ENCODE measurements around the gene ANKRD13B.
A peak's percentile ranks its signal among the peaks of the same experiment; 100 is the strongest.

GRCh38 chr17:29617481-29618271 lies 24.7 kb downstream of the ANKRD13B start:
- TF ChIP-seq FOXK1 (CRISPR knock-in tag; IDR thresholded peaks at IDR 0.05) (no peak), ELF4 (CRISPR knock-in tag; IDR thresholded peaks at IDR 0.05; ENCODE audit: low read depth) (no peak), CREM (CRISPR knock-in tag; IDR thresholded peaks at IDR 0.05) (no peak), GABPB1 (CRISPR knock-in tag; IDR thresholded peaks at IDR 0.05) (0 out of 2 replicates have a peak, but pooled peaks have one; percentile 23), TCF7 (CRISPR knock-in tag; IDR thresholded peaks at IDR 0.05; ENCODE audit: low read depth) (no peak), USF1 (CRISPR knock-in tag; IDR thresholded peaks at IDR 0.05) (no peak), ETV6 (CRISPR knock-in tag; IDR thresholded peaks at IDR 0.05) (no peak)
- TF ChIP-seq, protein P1, sequence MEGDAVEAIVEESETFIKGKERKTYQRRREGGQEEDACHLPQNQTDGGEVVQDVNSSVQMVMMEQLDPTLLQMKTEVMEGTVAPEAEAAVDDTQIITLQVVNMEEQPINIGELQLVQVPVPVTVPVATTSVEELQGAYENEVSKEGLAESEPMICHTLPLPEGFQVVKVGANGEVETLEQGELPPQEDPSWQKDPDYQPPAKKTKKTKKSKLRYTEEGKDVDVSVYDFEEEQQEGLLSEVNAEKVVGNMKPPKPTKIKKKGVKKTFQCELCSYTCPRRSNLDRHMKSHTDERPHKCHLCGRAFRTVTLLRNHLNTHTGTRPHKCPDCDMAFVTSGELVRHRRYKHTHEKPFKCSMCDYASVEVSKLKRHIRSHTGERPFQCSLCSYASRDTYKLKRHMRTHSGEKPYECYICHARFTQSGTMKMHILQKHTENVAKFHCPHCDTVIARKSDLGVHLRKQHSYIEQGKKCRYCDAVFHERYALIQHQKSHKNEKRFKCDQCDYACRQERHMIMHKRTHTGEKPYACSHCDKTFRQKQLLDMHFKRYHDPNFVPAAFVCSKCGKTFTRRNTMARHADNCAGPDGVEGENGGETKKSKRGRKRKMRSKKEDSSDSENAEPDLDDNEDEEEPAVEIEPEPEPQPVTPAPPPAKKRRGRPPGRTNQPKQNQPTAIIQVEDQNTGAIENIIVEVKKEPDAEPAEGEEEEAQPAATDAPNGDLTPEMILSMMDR (IDR thresholded peaks at IDR 0.05) = peak; percentile 43; the same call in 1 of the 2 replicates

All from WTC11 (cell line).